Activated naive CD8-positive, alpha-beta T cell (primary cell): ENCODE results near the gene INSR.

ENCODE experiments used
- H3K27ac Mint-ChIP-seq: one replicate; pipeline ENCODE4 v1.8.0; 2021; ENCODE audit warnings: mixed read lengths
- H3K27me3 Mint-ChIP-seq: one replicate; pipeline ENCODE4 v1.8.0; 2021; ENCODE audit warnings: mixed read lengths
- H3K36me3 Mint-ChIP-seq: one replicate; pipeline ENCODE4 v1.8.0; 2021; ENCODE audit warnings: mixed read lengths
- H3K4me1 Mint-ChIP-seq: one replicate; pipeline ENCODE4 v1.8.0; 2021; ENCODE audit warnings: low read depth, mixed read lengths
- H3K4me3 Mint-ChIP-seq: one replicate; pipeline ENCODE4 v1.8.0; 2021; ENCODE audit warnings: mild to moderate bottlenecking, mixed read lengths
- H3K9me3 Mint-ChIP-seq: one replicate; pipeline ENCODE4 v1.8.0; 2021; ENCODE audit warnings: low read depth, mixed read lengths

INSR gene

DNA sequence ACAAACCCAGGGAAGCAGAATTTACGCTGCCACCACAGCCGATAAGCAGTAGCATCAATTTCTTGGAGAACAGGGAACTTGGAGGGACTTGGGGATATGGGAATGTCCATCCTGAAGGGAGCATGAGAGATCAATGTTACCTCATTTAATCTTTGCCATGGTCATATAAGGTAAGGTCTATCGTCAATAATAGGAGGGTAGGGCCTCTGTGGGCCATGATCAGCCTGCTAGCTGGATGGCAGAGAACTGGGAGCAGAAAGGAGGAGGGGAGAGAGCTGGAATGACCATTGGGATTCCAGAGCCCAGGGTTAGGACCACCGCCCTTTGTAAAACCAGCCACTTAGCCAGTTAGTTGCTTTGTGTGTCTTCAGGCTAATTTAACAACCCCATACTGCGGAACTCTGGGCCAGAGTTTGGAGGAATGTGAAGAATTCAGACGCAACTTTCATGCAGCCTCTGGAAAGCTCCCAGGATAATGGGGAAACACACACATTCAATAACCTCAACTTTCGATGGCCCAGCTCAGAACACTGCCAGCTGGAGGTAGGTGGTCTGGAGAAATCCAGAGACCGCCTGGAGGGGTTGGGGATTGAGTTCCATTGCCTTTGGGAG is 184.4 kb downstream of the INSR start:
- Mint-ChIP-seq H3K36me3 (no peaks in the 10 kb centered on the region), H3K27ac (no peak overlapping the region), H3K9me3 (no peaks in the 10 kb centered on the region), H3K4me1 (no peaks in the 10 kb centered on the region), H3K4me3 (no peak overlapping the region), H3K27me3 (peaks cover 3% of the 10 kb centered on the region)

DNA sequence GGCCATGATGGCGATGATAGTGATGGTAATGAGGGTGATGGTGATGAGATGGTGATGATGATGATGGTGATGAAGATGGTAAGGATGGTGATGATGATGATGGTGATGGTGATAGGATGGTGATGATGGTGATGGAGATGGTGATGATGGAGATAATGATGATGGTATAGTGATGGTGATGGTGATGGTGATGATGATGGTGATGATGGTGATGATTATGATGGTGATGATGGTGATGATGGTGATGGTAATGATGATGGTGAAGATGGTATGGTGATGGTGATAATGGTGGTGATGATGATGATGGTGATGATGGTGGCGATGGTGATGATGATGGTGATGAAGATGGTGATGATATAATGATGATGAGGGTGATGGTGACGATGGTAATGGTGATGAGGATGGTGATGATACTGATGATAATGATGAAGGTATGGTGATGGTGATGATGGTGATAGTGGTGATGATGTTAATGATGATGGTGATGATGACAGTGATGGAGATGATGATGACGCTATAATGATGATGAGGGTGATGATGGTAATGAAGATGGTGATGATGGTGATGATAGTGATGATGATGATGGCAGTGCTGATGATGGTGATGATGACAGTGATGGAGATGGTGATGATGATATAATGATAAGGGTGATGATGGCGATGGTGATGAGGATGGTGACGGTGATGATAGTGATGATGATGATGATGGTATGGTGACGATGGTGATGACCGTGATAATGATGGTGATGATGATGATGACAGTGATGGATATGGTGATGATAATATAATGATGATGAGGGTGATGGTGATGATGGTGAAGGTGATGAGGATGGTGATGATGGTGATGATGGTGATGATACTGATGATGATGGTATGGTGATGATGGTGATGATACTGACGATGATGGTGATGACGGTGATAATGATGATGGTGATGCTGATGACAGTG is 187.2 kb downstream of the INSR start:
- Mint-ChIP-seq H3K27ac (no peak overlapping the region), H3K27me3 (no peaks in the 10 kb centered on the region), H3K4me1 (peaks cover 5% of the 10 kb centered on the region), H3K36me3 (no peaks in the 10 kb centered on the region), H3K9me3 (no peaks in the 10 kb centered on the region), H3K4me3 (no peak overlapping the region)

- Mint-ChIP-seq H3K36me3 (no peaks in the 10 kb centered on the region), H3K27me3 (no peaks in the 10 kb centered on the region), H3K4me1 (peaks cover 12% of the 10 kb centered on the region), H3K4me3 (no peak overlapping the region), H3K27ac (no peak overlapping the region), H3K9me3 (no peaks in the 10 kb centered on the region)
Measured at GRCh38 chr19:7104747-7105447, 189.3 kb downstream of the INSR start.

DNA sequence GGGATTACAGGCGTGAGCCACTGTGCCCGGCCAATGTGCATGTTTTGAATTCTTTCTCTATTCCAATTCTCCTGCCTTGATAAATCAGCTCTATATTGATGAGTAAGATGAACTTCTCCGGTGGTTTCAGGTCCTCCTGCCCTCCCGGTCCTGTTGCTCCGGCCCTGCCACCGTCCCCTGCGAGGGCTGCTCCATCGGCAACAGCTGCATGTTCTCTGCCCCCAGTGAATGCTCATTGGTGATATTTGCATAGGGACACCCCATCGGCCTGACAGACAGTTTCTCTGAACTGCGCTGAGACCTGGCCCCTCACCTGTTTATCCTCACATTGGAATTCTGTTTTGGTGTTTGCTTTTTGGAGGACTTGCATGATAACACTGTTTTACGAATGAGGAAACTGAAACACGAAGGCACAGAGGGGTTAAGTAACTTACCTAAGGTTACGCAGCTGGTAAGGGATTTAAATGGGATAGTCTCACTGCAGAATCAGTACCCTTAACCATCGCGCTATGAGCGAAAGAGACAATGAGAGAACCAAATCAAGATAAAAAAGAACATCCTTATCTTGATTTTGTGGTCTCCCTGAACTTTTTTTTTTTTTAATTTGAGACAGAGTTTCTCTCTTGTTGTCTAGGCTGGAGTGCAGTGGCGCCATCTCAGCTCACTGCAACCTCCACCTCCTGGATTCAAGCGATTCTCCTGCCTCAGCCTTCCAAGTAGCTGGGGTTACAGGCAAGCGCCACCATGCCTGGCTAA is 192.5 kb downstream of the INSR start:
- Mint-ChIP-seq H3K9me3 (peaks cover 14% of the 10 kb centered on the region), H3K27me3 (no peaks in the 10 kb centered on the region), H3K4me1 (peaks cover 26% of the 10 kb centered on the region), H3K27ac (no peak overlapping the region), H3K36me3 (peaks cover 7% of the 10 kb centered on the region), H3K4me3 (peak overlapping the region; percentile 58)

DNA sequence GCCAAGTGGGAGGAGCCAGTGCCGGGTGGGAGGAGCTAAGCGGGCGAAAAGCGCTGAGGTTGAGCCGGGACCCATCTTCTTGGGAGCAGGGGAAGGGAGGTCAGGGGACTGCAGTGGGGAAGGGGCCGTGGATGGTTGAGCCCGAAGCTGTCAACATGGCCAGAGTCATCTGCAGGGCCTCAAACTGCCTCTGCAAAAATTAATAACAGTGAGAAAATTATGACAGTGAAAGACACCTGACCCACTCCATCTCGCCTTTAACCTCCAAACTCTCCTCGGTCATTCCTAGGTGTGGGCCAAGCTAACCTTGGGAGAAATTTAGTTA is 194.7 kb downstream of the INSR start:
- H3K4me1 Mint-ChIP-seq: peaks cover 26% of the 10 kb centered on the region
- peak overlapping the region; percentile 92 for H3K27ac Mint-ChIP-seq
- H3K36me3 Mint-ChIP-seq: peaks cover 18% of the 10 kb centered on the region
- H3K27me3 Mint-ChIP-seq: no peaks in the 10 kb centered on the region
- H3K4me3 Mint-ChIP-seq: peak overlapping the region; percentile 87
- H3K9me3 Mint-ChIP-seq: peaks cover 26% of the 10 kb centered on the region

GRCh38 chr19:7098701-7099596 is 195.3 kb downstream of the INSR start:
- H3K4me3 Mint-ChIP-seq: peak overlapping the region; percentile 87
- H3K27ac Mint-ChIP-seq: peak overlapping the region; percentile 92
- H3K9me3 Mint-ChIP-seq: peaks cover 27% of the 10 kb centered on the region
- H3K36me3 Mint-ChIP-seq: peaks cover 18% of the 10 kb centered on the region
- peaks cover 26% of the 10 kb centered on the region for H3K4me1 Mint-ChIP-seq
- H3K27me3 Mint-ChIP-seq: no peaks in the 10 kb centered on the region

GRCh38 chr19:7098096-7098495 is 196.1 kb downstream of the INSR start:
- Mint-ChIP-seq H3K36me3 (peaks cover 18% of the 10 kb centered on the region), H3K27me3 (no peaks in the 10 kb centered on the region), H3K4me3 (peak overlapping the region; percentile 87), H3K27ac (peak overlapping the region; percentile 92), H3K4me1 (peaks cover 26% of the 10 kb centered on the region), H3K9me3 (peaks cover 27% of the 10 kb centered on the region)

- H3K4me3 Mint-ChIP-seq: no peak overlapping the region
- H3K4me1 Mint-ChIP-seq: peaks cover 8% of the 10 kb centered on the region
- peaks cover 10% of the 10 kb centered on the region for H3K9me3 Mint-ChIP-seq
- peaks cover 15% of the 10 kb centered on the region for H3K36me3 Mint-ChIP-seq
- no peaks in the 10 kb centered on the region for H3K27me3 Mint-ChIP-seq
- no peak overlapping the region for H3K27ac Mint-ChIP-seq
Measured at GRCh38 chr19:7088999-7089398, 205.2 kb downstream of the INSR start.

DNA sequence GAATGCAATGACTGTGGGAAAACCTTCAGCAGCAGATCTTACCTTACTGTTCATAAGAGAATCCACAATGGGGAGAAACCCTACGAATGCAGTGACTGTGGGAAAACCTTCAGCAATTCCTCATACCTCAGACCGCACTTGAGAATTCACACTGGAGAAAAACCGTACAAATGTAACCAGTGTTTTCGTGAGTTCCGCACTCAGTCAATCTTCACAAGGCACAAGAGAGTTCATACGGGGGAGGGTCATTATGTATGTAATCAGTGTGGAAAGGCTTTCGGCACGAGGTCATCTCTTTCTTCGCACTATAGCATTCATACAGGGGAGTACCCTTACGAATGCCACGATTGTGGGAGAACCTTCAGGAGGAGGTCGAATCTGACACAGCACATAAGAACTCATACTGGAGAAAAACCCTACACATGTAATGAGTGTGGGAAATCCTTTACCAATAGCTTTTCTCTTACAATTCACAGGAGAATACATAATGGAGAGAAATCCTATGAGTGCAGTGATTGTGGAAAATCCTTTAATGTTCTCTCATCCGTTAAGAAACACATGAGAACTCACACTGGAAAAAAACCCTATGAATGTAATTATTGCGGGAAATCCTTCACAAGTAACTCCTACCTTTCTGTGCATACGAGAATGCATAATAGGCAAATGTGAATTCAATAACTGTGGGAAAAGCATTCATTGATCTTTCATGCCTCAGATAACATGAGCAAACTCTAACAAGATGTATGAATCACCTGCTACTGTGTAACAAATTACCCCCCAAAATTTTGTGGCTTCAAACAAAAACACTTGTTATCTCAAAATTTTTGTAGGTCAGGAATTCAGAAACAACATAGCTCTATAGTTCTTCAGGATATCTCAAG is 210.9 kb downstream of the INSR start:
- Mint-ChIP-seq H3K36me3 (peaks cover 51% of the 10 kb centered on the region), H3K9me3 (peaks cover 15% of the 10 kb centered on the region), H3K27ac (no peak overlapping the region), H3K4me1 (peaks cover 2% of the 10 kb centered on the region), H3K4me3 (peak overlapping the region; percentile 27), H3K27me3 (no peaks in the 10 kb centered on the region)

DNA sequence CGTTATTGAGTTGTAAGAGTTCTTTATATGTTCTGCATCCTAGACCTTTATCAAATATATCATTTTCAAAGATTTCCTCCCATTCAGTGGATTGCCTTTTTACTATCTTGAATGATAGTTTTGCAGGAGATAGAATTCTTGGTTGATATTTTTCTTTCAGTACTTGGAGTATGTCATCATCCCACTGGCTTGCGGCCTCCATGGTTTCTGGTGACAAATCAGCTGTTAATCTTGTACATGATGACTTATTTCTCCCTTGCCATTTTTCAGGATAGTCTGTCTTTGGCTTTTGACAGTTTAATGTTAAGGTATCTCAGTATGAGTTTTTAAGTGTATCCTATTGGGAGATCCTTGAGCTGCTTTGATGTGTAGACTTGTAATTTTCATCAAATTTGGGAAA is 216.2 kb downstream of the INSR start:
- Mint-ChIP-seq H3K9me3 (peaks cover 14% of the 10 kb centered on the region), H3K27me3 (no peaks in the 10 kb centered on the region), H3K4me3 (peak overlapping the region; percentile 3), H3K27ac (no peak overlapping the region), H3K36me3 (peaks cover 56% of the 10 kb centered on the region), H3K4me1 (peaks cover 4% of the 10 kb centered on the region)

- peaks cover 8% of the 10 kb centered on the region for H3K9me3 Mint-ChIP-seq
- no peak overlapping the region for H3K4me3 Mint-ChIP-seq
- H3K36me3 Mint-ChIP-seq: peaks cover 42% of the 10 kb centered on the region
- H3K4me1 Mint-ChIP-seq: peaks cover 12% of the 10 kb centered on the region
- no peaks in the 10 kb centered on the region for H3K27me3 Mint-ChIP-seq
- H3K27ac Mint-ChIP-seq: no peak overlapping the region
Measured at GRCh38 chr19:7076151-7076550, 218.1 kb downstream of the INSR start.

DNA sequence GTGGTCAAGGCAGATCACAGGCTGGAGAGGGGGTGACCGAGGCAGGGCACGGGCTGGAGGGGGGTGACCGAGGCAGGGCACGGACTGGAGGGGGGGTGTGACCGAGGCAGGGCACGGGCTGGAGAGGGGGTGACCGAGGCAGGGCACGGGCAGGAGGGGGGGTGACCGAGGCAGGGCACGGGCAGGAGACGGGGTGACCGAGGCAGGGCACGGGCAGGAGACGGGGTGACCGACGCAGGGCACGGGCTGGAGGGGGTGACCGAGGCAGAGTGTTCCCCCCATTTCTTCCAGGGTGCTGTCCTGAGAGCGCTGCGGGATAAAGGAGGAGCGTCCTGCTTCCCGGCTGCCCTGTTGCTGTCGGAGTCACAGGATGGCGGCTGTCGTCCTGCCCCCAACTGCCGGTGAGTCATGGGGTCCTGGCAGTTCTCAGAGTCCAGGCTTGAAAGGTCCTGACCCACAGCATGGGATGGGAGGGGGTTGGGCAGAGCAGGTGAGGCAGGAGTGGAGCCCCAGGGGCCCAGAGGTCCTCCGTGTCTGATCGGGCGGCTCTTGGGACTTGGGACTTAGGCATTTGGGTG is 219.4 kb downstream of the INSR start:
- Mint-ChIP-seq H3K27ac (peak overlapping the region; percentile 70), H3K4me3 (no peak overlapping the region), H3K4me1 (peaks cover 20% of the 10 kb centered on the region), H3K27me3 (no peaks in the 10 kb centered on the region), H3K36me3 (peaks cover 34% of the 10 kb centered on the region), H3K9me3 (peaks cover 8% of the 10 kb centered on the region)

- Mint-ChIP-seq H3K27ac (peak overlapping the region; percentile 25), H3K4me3 (peak overlapping the region; percentile 49), H3K27me3 (no peaks in the 10 kb centered on the region), H3K36me3 (peaks cover 18% of the 10 kb centered on the region), H3K9me3 (no peaks in the 10 kb centered on the region), H3K4me1 (peaks cover 25% of the 10 kb centered on the region)
Measured at GRCh38 chr19:7072541-7072940, 221.7 kb downstream of the INSR start.
